ENCODE data around the gene CHST1. TPM values are rescaled to one million over a fixed set of nuclear protein-coding genes. Genes with fewer than 3 reads are reported as not detected.

The CHST1 gene
- total and polyA plus RNA-seq, 2 experiments from 2014 or later: 0.84 to 2.7 TPM

DNA sequence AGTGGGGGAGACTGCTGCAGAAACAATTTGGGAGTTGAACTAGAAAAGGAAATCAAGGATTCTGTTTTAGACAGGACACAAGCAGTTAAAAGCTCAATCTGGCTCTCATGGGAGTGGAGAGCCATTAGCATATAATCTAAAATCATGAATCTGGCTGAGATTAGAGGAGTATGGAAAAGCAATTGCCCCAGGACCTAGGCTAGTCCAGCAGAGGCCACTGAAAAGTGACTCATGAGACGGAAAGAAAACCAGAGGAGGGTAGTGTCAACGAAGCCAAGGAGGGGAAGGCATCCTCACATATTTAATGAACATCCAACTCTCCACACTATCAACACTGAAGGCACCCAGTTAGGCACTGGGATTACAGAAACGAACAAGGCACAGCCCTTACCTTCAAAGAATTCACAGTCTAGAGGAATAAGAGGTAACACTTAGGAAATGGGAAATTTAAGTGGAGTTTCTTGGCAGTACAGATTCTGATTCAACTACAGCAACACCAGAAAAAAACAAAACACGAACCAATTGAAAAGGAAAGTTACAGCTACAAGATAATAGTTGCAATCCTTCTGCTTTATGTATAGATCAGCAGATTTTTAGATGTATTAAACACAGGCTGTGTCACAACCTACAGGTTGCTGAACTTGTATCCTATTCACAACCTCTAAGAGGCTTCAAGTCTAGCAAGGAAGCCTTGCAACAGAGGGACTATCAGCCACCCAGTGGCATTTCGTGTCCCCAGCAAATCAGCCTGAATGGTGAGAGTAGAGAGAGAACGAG is 43.7 kb upstream of the CHST1 start (continued):
- no peak for TF ChIP-seq CREB1 (CRISPR knock-in tag; IDR thresholded peaks at IDR 0.05; ENCODE audit: low read depth)
- no peak for TF ChIP-seq EZH2phosphoT487 (IDR thresholded peaks at IDR 0.05; ENCODE audit: unreplicated experiment)
- no peak for TF ChIP-seq ETS1 (IDR thresholded peaks at IDR 0.05)
- TF ChIP-seq ZNF114 (CRISPR knock-in tag; IDR thresholded peaks at IDR 0.05): no peak
- no peak for TF ChIP-seq JUNB (IDR thresholded peaks at IDR 0.05; ENCODE audit: unreplicated experiment)

DNA sequence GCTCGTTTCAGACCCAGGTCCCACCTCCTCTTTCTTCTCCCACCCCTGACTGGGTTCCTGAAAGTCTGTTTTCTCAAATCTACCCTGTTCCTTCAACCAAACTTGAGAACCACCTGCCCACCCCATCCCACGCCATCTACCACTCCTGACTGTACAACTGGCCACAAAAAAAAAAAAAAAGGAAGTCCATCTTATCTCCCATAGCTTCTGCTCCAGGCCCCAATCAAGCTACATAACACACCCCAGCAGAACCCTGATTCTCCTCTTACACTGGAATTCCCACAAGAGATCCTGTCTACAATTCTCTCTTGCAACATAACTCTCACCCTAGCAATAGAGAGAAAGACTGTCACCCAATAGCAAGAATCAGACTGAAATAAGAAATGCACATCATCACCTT is 39.2 kb upstream of the CHST1 start:
- DNase-seq (ENCODE audit: low spot score): no peak
- TF ChIP-seq, protein P1, sequence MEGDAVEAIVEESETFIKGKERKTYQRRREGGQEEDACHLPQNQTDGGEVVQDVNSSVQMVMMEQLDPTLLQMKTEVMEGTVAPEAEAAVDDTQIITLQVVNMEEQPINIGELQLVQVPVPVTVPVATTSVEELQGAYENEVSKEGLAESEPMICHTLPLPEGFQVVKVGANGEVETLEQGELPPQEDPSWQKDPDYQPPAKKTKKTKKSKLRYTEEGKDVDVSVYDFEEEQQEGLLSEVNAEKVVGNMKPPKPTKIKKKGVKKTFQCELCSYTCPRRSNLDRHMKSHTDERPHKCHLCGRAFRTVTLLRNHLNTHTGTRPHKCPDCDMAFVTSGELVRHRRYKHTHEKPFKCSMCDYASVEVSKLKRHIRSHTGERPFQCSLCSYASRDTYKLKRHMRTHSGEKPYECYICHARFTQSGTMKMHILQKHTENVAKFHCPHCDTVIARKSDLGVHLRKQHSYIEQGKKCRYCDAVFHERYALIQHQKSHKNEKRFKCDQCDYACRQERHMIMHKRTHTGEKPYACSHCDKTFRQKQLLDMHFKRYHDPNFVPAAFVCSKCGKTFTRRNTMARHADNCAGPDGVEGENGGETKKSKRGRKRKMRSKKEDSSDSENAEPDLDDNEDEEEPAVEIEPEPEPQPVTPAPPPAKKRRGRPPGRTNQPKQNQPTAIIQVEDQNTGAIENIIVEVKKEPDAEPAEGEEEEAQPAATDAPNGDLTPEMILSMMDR (conservative IDR thresholded peaks at IDR 0.05; ENCODE audit: low read depth in 2 of 2): no peak
- no peak for TF ChIP-seq CREB1 (CRISPR knock-in tag; IDR thresholded peaks at IDR 0.05; ENCODE audit: low read depth)
- no peak for TF ChIP-seq ZNF331 (CRISPR knock-in tag; IDR thresholded peaks at IDR 0.05; ENCODE audit: low read depth)
- TF ChIP-seq EZH2phosphoT487 (IDR thresholded peaks at IDR 0.05; ENCODE audit: unreplicated experiment): no peak
- no peak for TF ChIP-seq REST (IDR thresholded peaks at IDR 0.05; ENCODE audit: unreplicated experiment)
- TF ChIP-seq ZNF462 (CRISPR knock-in tag; IDR thresholded peaks at IDR 0.05): no peak
- no peak for TF ChIP-seq ETS1 (IDR thresholded peaks at IDR 0.05)
- no peak for TF ChIP-seq JUNB (IDR thresholded peaks at IDR 0.05; ENCODE audit: unreplicated experiment)

More for the DNA sequence above, 39.2 kb upstream of the CHST1 start:
- Mint-ChIP-seq H3K4me3 (no peak overlapping the region), H3K27me3 (ENCODE audit: insufficient read depth, low read depth, poor library complexity) (peaks cover 11% of the 10 kb centered on the region), H3K4me1 (peaks cover 20% of the 10 kb centered on the region), H3K9me3 (no peaks in the 10 kb centered on the region; the same call in 2 of the 3 replicates), H3K36me3 (ENCODE audit: low read depth) (no peaks in the 10 kb centered on the region), H3K27ac (no peak overlapping the region)
- H3K4me2 ChIP-seq: no peak overlapping the region
- H3K9me2 ChIP-seq (ENCODE audit: insufficient read depth): no peaks in the 10 kb centered on the region
- H4K20me1 ChIP-seq (replicated peaks; ENCODE audit: insufficient read depth): no peaks in the 10 kb centered on the region
- H3K79me2 ChIP-seq (replicated peaks; ENCODE audit: insufficient read depth): no peaks in the 10 kb centered on the region
- H3K27me3 ChIP-seq (ENCODE audit: insufficient read depth): no peaks in the 10 kb centered on the region
- no peak for ATAC-seq
- H3K4me3 ChIP-seq: no peak overlapping the region
- no peak overlapping the region for H3K27ac ChIP-seq (ENCODE audit: low read depth)
- H3F3A ChIP-seq (replicated peaks; ENCODE audit: low read depth): no peaks in the 10 kb centered on the region
- H3K36me3 ChIP-seq (ENCODE audit: insufficient read depth): no peaks in the 10 kb centered on the region
- H3K4me1 ChIP-seq (ENCODE audit: insufficient read depth): peaks cover 22% of the 10 kb centered on the region
- H2AFZ ChIP-seq: no peak overlapping the region

Data from GM23338 (cell line).